ENCODE measurements around the gene LSR.

LSR gene

DNA sequence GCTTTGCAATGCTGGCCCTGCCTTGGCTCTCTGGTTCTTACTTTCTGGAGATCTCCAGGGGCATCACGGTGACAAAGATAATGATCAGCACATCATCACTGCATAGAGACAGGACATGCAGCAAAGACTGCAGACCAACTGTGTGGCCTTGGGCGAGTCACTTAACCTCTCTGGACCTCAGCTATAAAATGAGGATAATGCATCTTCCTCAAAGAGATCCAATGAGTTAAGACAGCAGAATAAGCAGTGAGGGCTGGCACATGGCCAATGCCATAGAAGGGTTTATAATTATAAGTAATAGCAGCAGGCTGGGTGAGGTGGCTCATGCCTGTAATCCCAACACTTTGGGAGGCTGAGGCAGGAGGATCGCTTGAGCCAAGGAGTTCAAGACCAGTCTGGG lies 45.5 kb downstream of the LSR start:
- no peak overlapping the region for H3K27ac ChIP-seq
- TF ChIP-seq, protein P1, sequence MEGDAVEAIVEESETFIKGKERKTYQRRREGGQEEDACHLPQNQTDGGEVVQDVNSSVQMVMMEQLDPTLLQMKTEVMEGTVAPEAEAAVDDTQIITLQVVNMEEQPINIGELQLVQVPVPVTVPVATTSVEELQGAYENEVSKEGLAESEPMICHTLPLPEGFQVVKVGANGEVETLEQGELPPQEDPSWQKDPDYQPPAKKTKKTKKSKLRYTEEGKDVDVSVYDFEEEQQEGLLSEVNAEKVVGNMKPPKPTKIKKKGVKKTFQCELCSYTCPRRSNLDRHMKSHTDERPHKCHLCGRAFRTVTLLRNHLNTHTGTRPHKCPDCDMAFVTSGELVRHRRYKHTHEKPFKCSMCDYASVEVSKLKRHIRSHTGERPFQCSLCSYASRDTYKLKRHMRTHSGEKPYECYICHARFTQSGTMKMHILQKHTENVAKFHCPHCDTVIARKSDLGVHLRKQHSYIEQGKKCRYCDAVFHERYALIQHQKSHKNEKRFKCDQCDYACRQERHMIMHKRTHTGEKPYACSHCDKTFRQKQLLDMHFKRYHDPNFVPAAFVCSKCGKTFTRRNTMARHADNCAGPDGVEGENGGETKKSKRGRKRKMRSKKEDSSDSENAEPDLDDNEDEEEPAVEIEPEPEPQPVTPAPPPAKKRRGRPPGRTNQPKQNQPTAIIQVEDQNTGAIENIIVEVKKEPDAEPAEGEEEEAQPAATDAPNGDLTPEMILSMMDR (conservative IDR thresholded peaks at IDR 0.05): no peak
- TF ChIP-seq ZFX (IDR thresholded peaks at IDR 0.05): no peak

DNA sequence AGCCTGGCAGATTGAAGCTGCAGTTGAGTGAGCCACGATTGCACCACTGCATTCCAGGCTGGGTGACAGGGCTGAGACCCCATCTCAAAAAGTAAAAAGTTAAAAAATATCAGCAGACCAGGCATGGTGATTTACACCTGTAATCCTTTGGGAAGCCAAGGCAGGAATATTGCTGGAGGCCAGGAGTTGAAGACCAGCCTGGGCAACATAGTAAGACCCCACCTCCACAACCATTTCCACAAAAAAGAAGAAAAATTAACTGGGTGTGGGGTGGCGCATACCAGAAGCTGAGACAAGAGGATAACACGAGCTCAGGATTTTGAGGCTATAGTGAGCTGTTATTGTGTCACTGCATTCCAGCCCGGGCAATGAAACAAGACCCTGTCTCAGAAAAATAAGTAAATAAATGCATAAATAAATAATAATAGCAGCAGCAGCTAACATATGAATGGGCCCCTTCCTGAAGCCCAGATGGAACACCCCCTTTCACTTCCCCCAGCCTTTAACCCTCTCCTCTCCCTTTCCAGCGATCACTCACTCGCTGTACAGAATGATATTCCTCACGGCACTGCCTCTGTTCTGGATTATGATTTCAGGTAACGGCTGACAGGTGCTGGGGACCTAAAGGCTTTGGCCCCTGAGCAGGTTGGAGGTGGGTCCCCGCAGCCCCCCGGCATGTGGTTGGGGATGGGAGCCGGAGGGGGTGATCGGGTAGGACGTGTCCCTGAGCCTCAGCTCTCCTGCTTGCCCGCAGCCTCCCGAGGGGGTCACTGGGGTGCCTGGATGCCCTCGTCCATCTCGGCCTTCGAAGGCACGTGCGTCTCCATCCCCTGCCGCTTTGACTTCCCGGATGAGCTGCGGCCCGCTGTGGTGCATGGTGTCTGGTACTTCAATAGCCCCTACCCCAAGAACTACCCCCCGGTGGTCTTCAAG lies 46.3 kb downstream of the LSR start:
- TF ChIP-seq, protein P1 (conservative IDR thresholded peaks at IDR 0.05): no peak
- no peak for TF ChIP-seq ZFX (IDR thresholded peaks at IDR 0.05)
- no peak overlapping the region for H3K27ac ChIP-seq

DNA sequence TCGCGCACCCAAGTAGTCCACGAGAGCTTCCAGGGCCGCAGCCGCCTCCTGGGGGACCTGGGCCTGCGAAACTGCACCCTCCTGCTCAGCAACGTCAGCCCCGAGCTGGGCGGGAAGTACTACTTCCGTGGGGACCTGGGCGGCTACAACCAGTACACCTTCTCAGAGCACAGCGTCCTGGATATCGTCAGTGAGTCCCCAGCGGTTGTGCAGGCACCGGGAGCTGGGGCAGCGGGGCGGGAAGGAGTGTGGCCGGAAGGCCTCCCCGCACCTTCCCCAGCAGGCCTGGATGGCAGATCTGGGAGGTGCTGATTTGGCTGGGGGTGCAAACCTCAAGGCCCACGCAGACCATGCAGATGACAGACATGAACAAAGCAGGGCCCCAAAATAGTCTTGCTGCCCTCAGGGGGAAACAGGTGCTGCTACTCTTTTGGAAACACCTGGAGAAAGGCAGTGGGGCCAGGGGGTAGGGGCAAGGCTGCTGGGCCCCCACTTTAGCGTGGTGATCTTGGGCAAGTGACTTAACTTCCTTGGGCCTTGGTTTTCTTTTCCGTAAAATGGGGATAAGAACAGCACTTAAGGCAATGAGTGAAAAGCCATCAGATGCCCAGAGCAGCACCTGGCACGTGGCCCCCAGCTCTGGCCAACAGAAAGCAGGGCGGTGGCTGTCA lies 47.1 kb downstream of the LSR start:
- TF ChIP-seq ZFX (IDR thresholded peaks at IDR 0.05): no peak
- TF ChIP-seq, protein P1 (conservative IDR thresholded peaks at IDR 0.05): no peak
- no peak overlapping the region for H3K27ac ChIP-seq

DNA sequence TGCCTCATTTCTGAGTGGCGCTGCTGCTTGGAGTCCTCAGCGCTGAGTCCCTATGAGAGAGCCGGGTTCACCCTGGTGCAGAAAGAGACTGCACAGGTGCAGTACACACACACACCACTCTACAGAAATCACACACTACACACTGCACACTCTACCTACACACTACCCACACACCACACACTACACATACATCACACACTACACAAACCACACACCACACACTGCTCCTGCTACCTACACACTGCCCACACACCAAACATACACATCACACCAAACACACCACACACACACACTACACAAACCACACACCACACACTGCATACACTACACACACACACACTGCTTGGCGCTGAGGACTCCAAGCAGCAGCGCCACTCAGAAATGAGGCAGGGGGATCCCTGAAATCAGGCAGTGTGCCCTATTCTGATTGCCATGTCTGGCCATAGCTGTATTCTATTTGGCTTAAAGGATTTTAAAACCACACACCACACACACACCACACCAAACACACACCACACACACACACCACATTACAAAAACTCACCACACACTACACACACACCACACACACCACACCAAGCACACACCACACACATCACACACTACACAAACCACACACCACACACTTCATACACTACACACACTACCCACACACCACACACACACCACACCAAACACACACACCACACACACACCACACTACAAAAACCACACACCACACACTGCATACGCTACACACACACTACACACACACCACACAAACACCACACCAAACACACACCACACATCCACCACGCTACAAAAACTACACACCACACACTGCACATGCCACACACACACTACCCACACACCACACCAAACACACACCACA lies 48.1 kb downstream of the LSR start:
- TF ChIP-seq, protein P1 (conservative IDR thresholded peaks at IDR 0.05): no peak
- no peak for TF ChIP-seq ZFX (IDR thresholded peaks at IDR 0.05)
- no peak overlapping the region for H3K27ac ChIP-seq

DNA sequence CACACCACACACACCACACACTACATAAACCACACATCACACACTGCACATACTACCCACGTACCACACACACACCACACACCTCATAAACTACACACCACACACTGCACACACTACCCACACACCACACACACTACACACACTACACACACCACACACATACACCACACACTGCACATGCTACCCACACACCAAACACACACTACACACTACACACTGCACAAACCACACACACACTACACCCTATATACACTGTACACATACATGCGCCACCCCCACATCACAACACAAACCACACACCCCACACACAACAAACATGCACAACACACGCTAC lies 48.7 kb downstream of the LSR start:
- no peak overlapping the region for H3K27ac ChIP-seq
- TF ChIP-seq, protein P1 (conservative IDR thresholded peaks at IDR 0.05): no peak
- no peak for TF ChIP-seq ZFX (IDR thresholded peaks at IDR 0.05)

DNA sequence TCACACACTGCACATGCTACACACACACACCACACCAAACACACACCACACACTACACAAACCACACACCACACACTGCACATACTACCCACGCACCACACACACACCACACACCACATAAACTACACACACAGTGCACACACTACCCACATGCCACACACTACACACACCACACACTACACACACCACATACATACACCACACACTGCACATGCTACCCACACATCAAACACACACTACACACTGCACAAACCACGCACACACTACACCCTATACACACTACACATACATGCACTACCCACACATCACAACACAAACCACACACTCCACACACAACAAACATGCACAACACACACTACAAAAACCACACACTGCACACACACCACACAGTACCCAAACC lies 49.1 kb downstream of the LSR start:
- TF ChIP-seq, protein P1 (conservative IDR thresholded peaks at IDR 0.05): no peak
- TF ChIP-seq ZFX (IDR thresholded peaks at IDR 0.05): no peak

More for the DNA sequence above, 49.1 kb downstream of the LSR start:
- no peak overlapping the region for H3K27ac ChIP-seq
